ENCODE measurements around the gene ZNF700.
"Not testable (repeated sequence)": the region's sequence is repeated elsewhere in the genome, so short reads cannot be mapped to it uniquely, and the experiment has no call there.

The ZNF700 gene

GRCh38 chr19:11905928-11906327 lies 19.0 kb upstream of the ZNF700 start:
- H3K4me3 ChIP-seq (ENCODE audit: low read depth, low read length), result no peak overlapping the region
- H3K9me3 ChIP-seq (ENCODE audit: control insufficient read depth, insufficient read depth, low read depth, low read length), result no peaks in the 10 kb centered on the region
- TF ChIP-seq ZNF600 (tag by site-specific recombination; IDR thresholded peaks at IDR 0.05) (no peak), SETDB1 (IDR thresholded peaks at IDR 0.05; ENCODE audit: insufficient read length, low read length) (peak; percentile 94)
- CTCF ChIA-PET, result no interaction called here
- H3K36me3 ChIP-seq (ENCODE audit: control insufficient read depth in 2 of 2, insufficient read depth in 1 of 2, low read length in 2 of 2), result peaks cover 0 to 5% of the 10 kb centered on the region in 2 experiments; a peak in 1 of 3 replicates
- POLR2A ChIA-PET, result no interaction called here
- no peaks in the 10 kb centered on the region for H3K4me1 ChIP-seq (ENCODE audit: control insufficient read depth, insufficient read depth, low read length)
- H3K27ac ChIP-seq (ENCODE audit: extremely low read depth, low read depth, low read length), result no peak overlapping the region

GRCh38 chr19:11911937-11912336 lies 13.0 kb upstream of the ZNF700 start:
- H3K36me3 ChIP-seq (ENCODE audit: control insufficient read depth in 2 of 2, insufficient read depth in 1 of 2, low read length in 2 of 2); H3K4me3 ChIP-seq (ENCODE audit: low read depth, low read length); H3K27ac ChIP-seq (ENCODE audit: extremely low read depth, low read depth, low read length); POLR2A ChIA-PET; H3K9me3 ChIP-seq (ENCODE audit: control insufficient read depth, insufficient read depth, low read depth, low read length); CTCF ChIA-PET; H3K4me1 ChIP-seq (ENCODE audit: control insufficient read depth, insufficient read depth, low read length): not testable (repeated sequence)
- peak; percentile 75 for TF ChIP-seq SETDB1 (IDR thresholded peaks at IDR 0.05; ENCODE audit: insufficient read length, low read length)

GRCh38 chr19:11914417-11915051 lies 10.4 kb upstream of the ZNF700 start:
- H3K36me3 ChIP-seq (ENCODE audit: control insufficient read depth in 2 of 2, insufficient read depth in 1 of 2, low read length in 2 of 2); POLR2A ChIA-PET; H3K4me1 ChIP-seq (ENCODE audit: control insufficient read depth, insufficient read depth, low read length); H3K4me3 ChIP-seq (ENCODE audit: low read depth, low read length); H3K9me3 ChIP-seq (ENCODE audit: control insufficient read depth, insufficient read depth, low read depth, low read length); H3K27ac ChIP-seq (ENCODE audit: extremely low read depth, low read depth, low read length): not testable (repeated sequence)
- peak; percentile 57 for TF ChIP-seq KLF1 (tag by site-specific recombination; IDR thresholded peaks at IDR 0.05)
- CTCF ChIA-PET, result interaction anchor here (0.8 kb wide), 1 partner anchor 9 kb away, joined by 4 read pairs; no protein-coding TSS in a partner anchor

GRCh38 chr19:11921852-11922495 lies 2.9 kb upstream of the ZNF700 start:
- TF ChIP-seq ZNF155 (tag by site-specific recombination; IDR thresholded peaks at IDR 0.05), result no peak
- TF ChIP-seq ZNF366 (tag by site-specific recombination; conservative IDR thresholded peaks at IDR 0.05), result no peak
- no peak for TF ChIP-seq ZEB2 (tag by site-specific recombination; IDR thresholded peaks at IDR 0.05)
- TF ChIP-seq RBAK (tag by site-specific recombination; IDR thresholded peaks at IDR 0.05), result no peak
- TF ChIP-seq ZNF398 (tag by site-specific recombination; IDR thresholded peaks at IDR 0.05), result no peak
- no peak for TF ChIP-seq ZNF175 (tag by site-specific recombination; IDR thresholded peaks at IDR 0.05)
- no peak for TF ChIP-seq ZIC2 (tag by site-specific recombination; IDR thresholded peaks at IDR 0.05)
- TF ChIP-seq ZNF169 (tag by site-specific recombination; IDR thresholded peaks at IDR 0.05), result no peak
- no peak for TF ChIP-seq ZNF555 (tag by site-specific recombination; conservative IDR thresholded peaks at IDR 0.05)
- TF ChIP-seq ZNF19 (tag by site-specific recombination; IDR thresholded peaks at IDR 0.05; ENCODE audit: low read depth), result no peak
- TF ChIP-seq ZSCAN16 (tag by site-specific recombination; IDR thresholded peaks at IDR 0.05), result no peak
- no peak for TF ChIP-seq ZBTB26 (tag by site-specific recombination; optimal IDR thresholded peaks at IDR 0.05)
- no peak for TF ChIP-seq ZNF26 (tag by site-specific recombination; IDR thresholded peaks at IDR 0.05)
- TF ChIP-seq ZNF48 (tag by site-specific recombination; IDR thresholded peaks at IDR 0.05), result no peak
- TF ChIP-seq ZBTB20 (tag by site-specific recombination; IDR thresholded peaks at IDR 0.05), result no peak
- TF ChIP-seq ZNF324 (tag by site-specific recombination; IDR thresholded peaks at IDR 0.05), result no peak
- TF ChIP-seq ZFP41 (tag by site-specific recombination; IDR thresholded peaks at IDR 0.05; ENCODE audit: borderline replicate concordance), result no peak
- ChIA-PET POLR2A (no interaction called here), CTCF (interaction anchor here (0.6 to 3.5 kb wide), 4 partner anchors 67 to 750 kb away, joined by 3 to 29 read pairs (median 6); no protein-coding TSS in a partner anchor)
- Histone ChIP-seq H3K36me3 (ENCODE audit: control insufficient read depth in 2 of 2, insufficient read depth in 1 of 2, low read length in 2 of 2) (peaks cover 0 to 2% of the 10 kb centered on the region in 2 experiments; a peak in 1 of 3 replicates), H3K4me3 (ENCODE audit: low read depth, low read length) (no peak overlapping the region), H3K27ac (ENCODE audit: extremely low read depth, low read depth, low read length) (no peak overlapping the region), H3K9me3 (ENCODE audit: control insufficient read depth, insufficient read depth, low read depth, low read length) (no peaks in the 10 kb centered on the region), H3K4me1 (ENCODE audit: control insufficient read depth, insufficient read depth, low read length) (no peaks in the 10 kb centered on the region)
